H1 (cell line): ENCODE data around the gene SH2B3. TPM values are rescaled to one million over a fixed set of nuclear protein-coding genes. Genes with fewer than 3 reads are reported as not detected.

Experiments used
- CTCF ChIA-PET: fragments of 300-600 bp; sonication (Branson Sonifier 250); formaldehyde crosslinking; loops from one replicate; lab custom pipeline; 2021; ENCODE audit not compliant: partially characterized antibody; lab: Charles Lee
- POLR2A ChIA-PET: fragments of 300-600 bp; sonication (Branson Sonifier 250); formaldehyde crosslinking; loops from one replicate; lab custom pipeline; 2021; ENCODE audit warnings: inconsistent platforms; ENCODE audit not compliant: partially characterized antibody; lab: Charles Lee
- DNase-seq, 2 experiments: peaks; one replicate each; pipeline versions ENCODE4 v3.0.0 to v3.0.0-alpha.2; 2010 to 2022; ENCODE audit warnings: low spot score in 2 of 2, low read depth in 1 of 2, mixed read lengths in 1 of 2
- FAIRE-seq: peaks from 2 replicates; lab custom pipeline; 2011; peaks lifted over from hg19 to GRCh38; lab: Jason Lieb, UNC
- H2AFZ ChIP-seq: 2 replicates; pipeline ENCODE4 v1.8.1; 2012; ENCODE audit warnings: low read length, inconsistent platforms
- H2AK5ac ChIP-seq: 2 replicates; pipeline ENCODE4 v1.6.1; 2013; ENCODE audit warnings: low read depth, low read length
- H2BK120ac ChIP-seq: replicated peaks from 2 replicates; pipeline ENCODE3; 2013; ENCODE audit warnings: low read depth, low read length, inconsistent platforms
- H2BK12ac ChIP-seq: 2 replicates; pipeline ENCODE4 v1.6.1; 2013; ENCODE audit warnings: low read depth, low read length
- H2BK15ac ChIP-seq: 2 replicates; pipeline ENCODE4 v1.6.1; 2013; ENCODE audit warnings: low read length
- H2BK20ac ChIP-seq: 2 replicates; pipeline ENCODE4 v1.6.1; 2013; ENCODE audit warnings: low read length
- H2BK5ac ChIP-seq: 2 replicates; pipeline ENCODE4 v1.6.1; 2013; ENCODE audit warnings: low read depth, low read length
- H3K14ac ChIP-seq: 2 replicates; pipeline ENCODE4 v1.6.1; 2013; ENCODE audit warnings: inconsistent platforms; ENCODE audit not compliant: insufficient read length
- H3K18ac ChIP-seq: 2 replicates; pipeline ENCODE4 v1.6.1; 2013; ENCODE audit warnings: low read length; ENCODE audit errors: extremely low read depth
- H3K23ac ChIP-seq: 2 replicates; pipeline ENCODE4 v1.6.1; 2013; ENCODE audit warnings: inconsistent platforms; ENCODE audit not compliant: insufficient read length
- H3K23me2 ChIP-seq: 2 replicates; pipeline ENCODE4 v1.6.1; 2013; ENCODE audit warnings: low read depth, low read length
- H3K27ac ChIP-seq: 2 replicates; pipeline ENCODE4 v1.6.1; 2011; ENCODE audit warnings: low read depth, low read length, inconsistent platforms
- H3K27me3 ChIP-seq, 4 experiments: replicated peaks in 1 of 4; 1 replicate in 1 of 4; 2 replicates in 3 of 4; pipeline versions ENCODE4 v1.6.1 to v1.8.1; 2011 to 2013; ENCODE audit warnings: low read length in 3 of 4, mild to moderate bottlenecking in 3 of 4, inconsistent platforms in 2 of 4, mixed read lengths in 2 of 4, moderate library complexity in 1 of 4; ENCODE audit not compliant: control insufficient read depth in 3 of 4, insufficient read depth in 3 of 4; ENCODE audit errors: extremely low read depth in 1 of 4
- H3K36me3 ChIP-seq, 4 experiments: 2 replicates each; pipeline versions ENCODE4 v1.6.1 to v1.8.1; 2011 to 2013; ENCODE audit warnings: mild to moderate bottlenecking in 4 of 4, low read length in 3 of 4, moderate library complexity in 2 of 4, control low read depth in 1 of 4, inconsistent platforms in 1 of 4; ENCODE audit not compliant: insufficient read depth in 4 of 4, control insufficient read depth in 2 of 4
- H3K4ac ChIP-seq: replicated peaks from 2 replicates; pipeline ENCODE3; 2013; ENCODE audit warnings: low read length, low read depth, mixed read lengths, inconsistent platforms; ENCODE audit not compliant: insufficient read length
- H3K4me1 ChIP-seq, 4 experiments: replicated peaks in 1 of 4; 1 replicate in 1 of 4; 2 replicates in 3 of 4; pipeline versions ENCODE4 v1.6.1 to v1.8.1; 2011 to 2013; ENCODE audit warnings: low read length in 3 of 4, inconsistent platforms in 2 of 4, mixed read lengths in 1 of 4; ENCODE audit not compliant: insufficient read depth in 4 of 4, control insufficient read depth in 3 of 4
- H3K4me2 ChIP-seq, 2 experiments: 2 replicates each; pipeline versions ENCODE4 v1.6.1 to v1.8.1; 2011 to 2013; ENCODE audit warnings: low read depth in 2 of 2, low read length in 2 of 2, control low read depth in 1 of 2, inconsistent platforms in 1 of 2, mild to moderate bottlenecking in 1 of 2; ENCODE audit not compliant: insufficient read depth in 1 of 2
- H3K4me3 ChIP-seq, 4 experiments: fragments of 200-600, 300-600 bp in 1 of 4; sonication (generic), shearing (Covaris generic), sonication (Bioruptor Twin) in 1 of 4; 2 replicates each; pipeline versions ENCODE4 v1.5.1 to v1.8.1; 2011 to 2016; ENCODE audit warnings: low read length in 4 of 4, low read depth in 3 of 4, control low read depth in 2 of 4, inconsistent platforms in 2 of 4, mild to moderate bottlenecking in 2 of 4, mixed read lengths in 1 of 4, moderate library complexity in 1 of 4; ENCODE audit not compliant: insufficient read depth in 2 of 4; ENCODE audit errors: extremely low read depth in 1 of 4
- H3K56ac ChIP-seq: replicated peaks from 2 replicates; pipeline ENCODE3; 2013; ENCODE audit warnings: low read depth, mild to moderate bottlenecking, mixed read lengths, low read length, inconsistent platforms; ENCODE audit not compliant: insufficient read length
- H3K79me1 ChIP-seq: 2 replicates; pipeline ENCODE4 v1.6.1; 2013; ENCODE audit warnings: low read depth, low read length, control low read depth
- H3K79me2 ChIP-seq, 2 experiments: 2 replicates each; pipeline versions ENCODE4 v1.6.1 to v1.8.1; 2012 to 2013; ENCODE audit warnings: low read length in 2 of 2, mild to moderate bottlenecking in 2 of 2, inconsistent platforms in 1 of 2; ENCODE audit not compliant: insufficient read depth in 2 of 2, control insufficient read depth in 1 of 2
- H3K9ac ChIP-seq, 4 experiments: replicated peaks in 1 of 4; 1 replicate in 1 of 4; 2 replicates in 3 of 4; pipeline versions ENCODE4 v1.6.1 to v1.8.1; 2011 to 2013; ENCODE audit warnings: low read depth in 3 of 4, low read length in 3 of 4, control low read depth in 2 of 4, mild to moderate bottlenecking in 2 of 4, moderate library complexity in 2 of 4, inconsistent platforms in 1 of 4; ENCODE audit errors: extremely low read depth in 1 of 4
- H3K9me3 ChIP-seq, 2 experiments: 2 replicates each; pipeline versions ENCODE4 v1.6.1 to v1.8.1; 2012 to 2013; ENCODE audit warnings: mild to moderate bottlenecking in 2 of 2, moderate library complexity in 2 of 2, control low read depth in 1 of 2, inconsistent platforms in 1 of 2, low read depth in 1 of 2, low read length in 1 of 2, mixed read lengths in 1 of 2; ENCODE audit not compliant: insufficient read depth in 2 of 2
- H4K20me1 ChIP-seq, 2 experiments: replicated peaks in 1 of 2; 2 replicates each; pipeline versions ENCODE3 to v1.8.1; 2011 to 2013; ENCODE audit warnings: inconsistent platforms in 2 of 2, low read length in 2 of 2, mild to moderate bottlenecking in 1 of 2; ENCODE audit not compliant: insufficient read depth in 2 of 2, control insufficient read depth in 1 of 2
- H4K5ac ChIP-seq: 2 replicates; pipeline ENCODE4 v1.6.1; 2013; ENCODE audit warnings: low read length, low read depth, mixed read lengths, inconsistent platforms; ENCODE audit not compliant: insufficient read length
- H4K8ac ChIP-seq: 2 replicates; pipeline ENCODE4 v1.8.0; 2013; ENCODE audit warnings: mild to moderate bottlenecking, moderate library complexity, low read length, inconsistent platforms; ENCODE audit not compliant: insufficient read depth; ENCODE audit errors: extremely low read depth
- H4K91ac ChIP-seq: replicated peaks from 2 replicates; pipeline ENCODE3; 2013; ENCODE audit warnings: low read length, mixed read lengths, inconsistent platforms; ENCODE audit not compliant: insufficient read length
- CBX8 ChIP-seq: fragments of 300-800, 300-1000 bp; sonication (generic); IDR thresholded peaks from 2 replicates; pipeline ENCODE4 v1.7.1; 2016; ENCODE audit warnings: low read depth, low read length, borderline replicate concordance
- CTBP2 ChIP-seq: IDR thresholded peaks from 2 replicates; pipeline ENCODE4 v1.7.0; 2011; ENCODE audit warnings: borderline replicate concordance, mild to moderate bottlenecking, moderate library complexity, mixed read lengths, low read length; ENCODE audit not compliant: insufficient read depth, insufficient read length
- E2F6 ChIP-seq: IDR thresholded peaks from 2 replicates; pipeline ENCODE4 v1.6.1; 2012; ENCODE audit warnings: inconsistent platforms
- PHF8 ChIP-seq: fragments of 200-600 bp; sonication (generic); conservative IDR thresholded peaks from 2 replicates; pipeline ENCODE4 v1.7.1; 2012; ENCODE audit warnings: low read depth, mild to moderate bottlenecking, inconsistent platforms, low read length, moderate library complexity
- POLR2A ChIP-seq, 2 experiments: IDR thresholded peaks; 1 replicate in 1 of 2; 2 replicates in 1 of 2; pipeline ENCODE4 v1.6.1; 2011; ENCODE audit warnings: low read depth in 2 of 2, low read length in 2 of 2, mild to moderate bottlenecking in 2 of 2; ENCODE audit errors: control extremely low read depth in 1 of 2
- RBBP5 ChIP-seq: IDR thresholded peaks from 2 replicates; pipeline ENCODE4 v1.7.1; 2012; ENCODE audit warnings: low read depth, mild to moderate bottlenecking, inconsistent platforms, low read length, moderate library complexity, borderline replicate concordance
- WGBS, 2 experiments: shearing (Covaris generic) in 1 of 2; methylation state at CpG; one replicate each; pipeline versions ENCODE4 v1.1.6 to v1.1.7; 2013 to 2015; ENCODE audit warnings: low lambda C conversion rate in 2 of 2, mixed read lengths in 2 of 2, inconsistent platforms in 1 of 2, low coverage in 1 of 2, missing lambda C conversion rate in 1 of 2; ENCODE audit not compliant: insufficient replicate concordance in 2 of 2, insufficient coverage in 1 of 2, insufficient read length in 1 of 2; ENCODE audit errors: extremely low coverage in 1 of 2, missing lambda C conversion rate in 1 of 2; 5-methylcytosine and 5-hydroxymethylcytosine counted together
- polyA plus RNA-seq, 7 experiments: library from polyadenylated mRNA; depleted of rRNA in 3 of 7; stranded (reverse) in 5 of 7; unstranded in 2 of 7; fragments of >200 nt in 5 of 7; fragments of 200-250 nt in 2 of 7; gene quantifications; 1 replicate in 5 of 7; 2 replicates in 1 of 7; 4 replicates in 1 of 7; pipeline versions ENCODE4 v1.2.1 to v1.2.3, GENCODE V29; 2011 to 2013; ENCODE audit warnings: missing spikeins in 2 of 7, mixed read lengths in 2 of 7
- total RNA-seq: library from RNA; stranded (reverse); fragmentation: NEBNext Ultra II Directional; extraction: Animal tissue kit (Norgen Biotek cat#: 25700); gene quantifications from 2 replicates; pipeline ENCODE4 v1.2.1, GENCODE V29; 2021

The SH2B3 gene
- total and polyA plus RNA-seq, 2 of the 8 experiments (the other 6 are each of a cell fraction or from before 2014, with no cell fraction given), result 20.8 to 34.1 TPM

- Histone ChIP-seq H3K79me2 (peaks cover 44 to 92% of the 10 kb centered on the region in 2 experiments), H2BK15ac (peak overlapping the region; percentile 92; the same call in 1 of the 2 replicates), H3K27me3 (no peaks in the 10 kb centered on the region), H4K20me1 (peaks cover 21 to 32% of the 10 kb centered on the region in 2 experiments), H4K8ac (peak overlapping the region; percentile 16), H3K9ac (no peak overlapping the region), H3K4me3 (no peak overlapping the region), H3K23ac (no peak overlapping the region), H3K79me1 (peaks cover 19% of the 10 kb centered on the region), H2BK120ac (no peak overlapping the region), H2BK5ac (peak overlapping the region; percentile 94), H3K14ac (no peak overlapping the region), H3K36me3 (no peaks in the 10 kb centered on the region), H3K27ac (0 out of 2 replicates have a peak overlapping the region, but pooled peaks have one; percentile 46), H3K23me2 (peaks cover 11% of the 10 kb centered on the region; the same call in 1 of the 2 replicates), H3K56ac (no peak overlapping the region), H3K4me2 (peak overlapping the region in 1 of 2 experiments; percentile 54; a peak in 1 of 4 replicates), H3K18ac (peak overlapping the region; percentile 71), H2BK20ac (peak overlapping the region; percentile 23; the same call in 1 of the 2 replicates), H2AK5ac (peak overlapping the region; percentile 98), H4K91ac (peak overlapping the region; percentile 92), H3K9me3 (no peaks in the 10 kb centered on the region), H3K4me1 (peaks cover 31 to 71% (median 49%) of the 10 kb centered on the region in 4 experiments), H2AFZ (no peak overlapping the region), H3K4ac (peak overlapping the region; percentile 25), H2BK12ac (peak overlapping the region; percentile 84; the same call in 1 of the 2 replicates), H4K5ac (no peak overlapping the region)
- ChIA-PET CTCF (interaction anchor here (0.6 to 22.8 kb wide), 5 partner anchors 11 to 513 kb away, joined by 3 to 838 read pairs (median 12); no protein-coding TSS in a partner anchor), POLR2A (interaction anchor here (0.6 to 4.3 kb wide), 8 partner anchors 8 to 110 kb away, joined by 3 to 29 read pairs (median 5); no protein-coding TSS in a partner anchor)
- no peak for FAIRE-seq
- DNase-seq, result no peak
- TF ChIP-seq PHF8 (no peak), CBX8 (no peak), POLR2A (IDR thresholded peaks at IDR 0.05; ENCODE audit: control extremely low read depth in 1 of 2, low read depth in 2 of 2, low read length in 2 of 2) (no peak), RBBP5 (no peak), E2F6 (no peak), CTBP2 (no peak)
- 95% methylated on average over 12 of the region's 12 CpGs; no CpG with 5 or more reads in 1 of the 2 experiments for WGBS, 2 experiments
These were observed 4.9 kb downstream of the SH2B3 start for GRCh38 chr12:111410431-111411184.
